IMR-90 (cell line): ENCODE measurements around the gene ANKRD11. TPM values are rescaled to one million over a fixed set of nuclear protein-coding genes. Genes with fewer than 3 reads are reported as not detected.

Experiments
- ATAC-seq: fragments of 200-7000 bp; cut with Tn5 transposase; 2 replicates; pipeline ENCODE4 v1.9.1; 2020; ENCODE audit warnings: low read depth, mild to moderate bottlenecking, moderate library complexity
- BruUV-seq: library from RNA; stranded (reverse); fragments of 400-500 nt; replicated peaks from 2 replicates; lab custom pipeline; 2021; lab: Mats Ljungman, UMichigan
- CTCF ChIA-PET: fragments of 300-600 bp; formaldehyde crosslinking; extraction: SDS; loops from one replicate; lab custom pipeline; 2021; ENCODE audit warnings: antibody characterized with exemption; lab: Yijun Ruan, JAX
- POLR2A ChIA-PET: fragments of 300-600 bp; sonication (Branson Sonifier 250); formaldehyde crosslinking; loops from one replicate; lab custom pipeline; 2022; ENCODE audit warnings: antibody characterized with exemption; ENCODE audit not compliant: unreplicated experiment; lab: Charles Lee
- DNase-seq: peaks from one replicate; pipeline ENCODE4 v3.0.0; 2013
- H2AFZ ChIP-seq: replicated peaks from 2 replicates; pipeline ENCODE3; 2013; ENCODE audit warnings: low read length, mild to moderate bottlenecking; ENCODE audit not compliant: poor library complexity
- H2AK5ac ChIP-seq: 2 replicates; pipeline ENCODE4 v1.6.1; 2013; ENCODE audit warnings: low read depth, low read length, inconsistent platforms
- H2AK9ac ChIP-seq: replicated peaks from 2 replicates; pipeline ENCODE3; 2013; ENCODE audit warnings: mild to moderate bottlenecking, low read depth, low read length, moderate library complexity; ENCODE audit not compliant: poor library complexity
- H2BK120ac ChIP-seq: 2 replicates; pipeline ENCODE4 v1.6.1; 2013; ENCODE audit warnings: low read depth, low read length, inconsistent platforms
- H2BK15ac ChIP-seq: 3 replicates; pipeline ENCODE4 v1.6.1; 2013; ENCODE audit warnings: low read depth, low read length, inconsistent platforms
- H2BK20ac ChIP-seq: 2 replicates; pipeline ENCODE4 v1.6.1; 2013; ENCODE audit warnings: low read depth, mild to moderate bottlenecking, inconsistent platforms, low read length, moderate library complexity
- H2BK5ac ChIP-seq: 2 replicates; pipeline ENCODE4 v1.6.1; 2013; ENCODE audit warnings: mild to moderate bottlenecking, low read depth, low read length, inconsistent platforms; ENCODE audit not compliant: poor library complexity, severe bottlenecking
- H3K14ac ChIP-seq: replicated peaks from 2 replicates; pipeline ENCODE4 v1.6.1; 2013; ENCODE audit warnings: low read depth, low read length, inconsistent platforms
- H3K18ac ChIP-seq: 2 replicates; pipeline ENCODE4 v1.6.1; 2013; ENCODE audit warnings: low read depth, low read length, control low read depth
- H3K23ac ChIP-seq: 2 replicates; pipeline ENCODE4 v1.6.1; 2013; ENCODE audit warnings: low read depth, low read length, inconsistent platforms
- H3K27ac ChIP-seq: 2 replicates; pipeline ENCODE4 v1.5.1; 2013; ENCODE audit warnings: mild to moderate bottlenecking, control low read depth, low read length; ENCODE audit not compliant: insufficient read depth
- H3K27me3 ChIP-seq: 2 replicates; pipeline ENCODE4 v1.6.1; 2013; ENCODE audit warnings: low read length; ENCODE audit not compliant: control insufficient read depth, insufficient read depth
- H3K36me3 ChIP-seq: 2 replicates; pipeline ENCODE4 v1.6.1; 2013; ENCODE audit warnings: low read length, mixed read lengths; ENCODE audit not compliant: control insufficient read depth, insufficient read depth
- H3K4ac ChIP-seq: 2 replicates; pipeline ENCODE4 v1.6.1; 2013; ENCODE audit warnings: low read depth, low read length, inconsistent platforms
- H3K4me1 ChIP-seq: 2 replicates; pipeline ENCODE4 v1.6.1; 2013; ENCODE audit warnings: low read length, mixed read lengths; ENCODE audit not compliant: control insufficient read depth, insufficient read depth
- H3K4me2 ChIP-seq: 2 replicates; pipeline ENCODE4 v1.6.1; 2013; ENCODE audit warnings: low read depth, mild to moderate bottlenecking, control low read depth, low read length, moderate library complexity
- H3K4me3 ChIP-seq: 2 replicates; pipeline ENCODE4 v1.5.1; 2013; ENCODE audit warnings: low read depth, mild to moderate bottlenecking, control low read depth, low read length, moderate library complexity; ENCODE audit not compliant: insufficient read depth
- H3K56ac ChIP-seq: 2 replicates; pipeline ENCODE4 v1.6.1; 2013; ENCODE audit warnings: low read length, inconsistent platforms; ENCODE audit not compliant: insufficient read depth; ENCODE audit errors: extremely low read depth
- H3K79me1 ChIP-seq, 2 experiments: 2 replicates each; pipeline ENCODE4 v1.6.1; 2013; ENCODE audit warnings: low read length in 2 of 2, inconsistent platforms in 1 of 2, low read depth in 1 of 2
- H3K9ac ChIP-seq: 2 replicates; pipeline ENCODE4 v1.6.1; 2013; ENCODE audit warnings: low read depth, low read length, control low read depth
- H3K9me1 ChIP-seq: 2 replicates; pipeline ENCODE4 v1.6.1; 2013; ENCODE audit warnings: low read length, inconsistent platforms; ENCODE audit not compliant: insufficient read depth
- H3K9me3 ChIP-seq: 2 replicates; pipeline ENCODE4 v1.6.1; 2013; ENCODE audit warnings: low read length; ENCODE audit not compliant: control insufficient read depth, insufficient read depth
- H4K20me1 ChIP-seq: 2 replicates; pipeline ENCODE4 v1.6.1; 2013; ENCODE audit warnings: low read length, inconsistent platforms; ENCODE audit not compliant: insufficient read depth
- H4K5ac ChIP-seq: 2 replicates; pipeline ENCODE4 v1.6.1; 2013; ENCODE audit warnings: mild to moderate bottlenecking, low read depth, low read length, control low read depth
- H4K8ac ChIP-seq, 2 experiments: 2 replicates each; pipeline ENCODE4 v1.6.1; 2013; ENCODE audit warnings: low read depth in 2 of 2, low read length in 2 of 2, control low read depth in 1 of 2, inconsistent platforms in 1 of 2
- H4K91ac ChIP-seq: 2 replicates; pipeline ENCODE4 v1.6.1; 2013; ENCODE audit warnings: low read depth, low read length, inconsistent platforms; ENCODE audit not compliant: insufficient read depth
- BHLHE40 ChIP-seq: fragments of 150-350 bp; IDR thresholded peaks from 2 replicates; pipeline ENCODE4 v1.6.1; 2016; ENCODE audit warnings: mild to moderate bottlenecking, low read depth, low read length
- CEBPB ChIP-seq: IDR thresholded peaks from 2 replicates; pipeline ENCODE4 v1.6.1; 2012; ENCODE audit warnings: low read depth, low read length, improper control_type of control experiment
- CHD1 ChIP-seq: IDR thresholded peaks from 2 replicates; pipeline ENCODE4 v1.6.1; 2012; ENCODE audit warnings: low read depth, low read length, improper control_type of control experiment
- CTCF ChIP-seq: conservative IDR thresholded peaks from 2 replicates; pipeline ENCODE4 v1.5.1; 2012; ENCODE audit warnings: mild to moderate bottlenecking, low read depth, low read length, improper control_type of control experiment
- ELK1 ChIP-seq: fragments of 150-350 bp; IDR thresholded peaks from 2 replicates; pipeline ENCODE4 v1.6.1; 2016; ENCODE audit warnings: low read depth, mild to moderate bottlenecking, low read length, moderate library complexity, borderline replicate concordance
- FOS ChIP-seq: fragments of 150-350 bp; IDR thresholded peaks from 2 replicates; pipeline ENCODE4 v1.6.1; 2016; ENCODE audit warnings: low read depth, low read length
- MAFK ChIP-seq: IDR thresholded peaks from 2 replicates; pipeline ENCODE4 v1.6.1; 2012; ENCODE audit warnings: low read depth, low read length, improper control_type of control experiment
- MAZ ChIP-seq: IDR thresholded peaks from 2 replicates; pipeline ENCODE4 v1.6.1; 2012; ENCODE audit warnings: low read depth, mild to moderate bottlenecking, low read length, improper control_type of control experiment, moderate library complexity, borderline replicate concordance
- MXI1 ChIP-seq: IDR thresholded peaks from 2 replicates; pipeline ENCODE4 v1.6.1; 2012; ENCODE audit warnings: low read depth, mild to moderate bottlenecking, low read length, moderate library complexity, borderline replicate concordance
- NFE2L2 ChIP-seq: fragments of 150-350 bp; IDR thresholded peaks from 2 replicates; pipeline ENCODE4 v1.6.1; 2016; ENCODE audit warnings: low read depth, mild to moderate bottlenecking, low read length
- POLR2A ChIP-seq: IDR thresholded peaks from 2 replicates; pipeline ENCODE4 v1.6.1; 2012; ENCODE audit warnings: mild to moderate bottlenecking, low read depth, low read length
- RAD21 ChIP-seq: IDR thresholded peaks from 2 replicates; pipeline ENCODE4 v1.6.1; 2012; ENCODE audit warnings: low read length, improper control_type of control experiment
- RCOR1 ChIP-seq: IDR thresholded peaks from 2 replicates; pipeline ENCODE4 v1.6.1; 2012; ENCODE audit warnings: mild to moderate bottlenecking, low read length, improper control_type of control experiment; ENCODE audit not compliant: insufficient replicate concordance
- RFX5 ChIP-seq: IDR thresholded peaks from 2 replicates; pipeline ENCODE4 v1.8.0; 2012; ENCODE audit warnings: low read depth, mild to moderate bottlenecking, low read length, moderate library complexity
- SMC3 ChIP-seq: fragments of 150-350 bp; IDR thresholded peaks from 2 replicates; pipeline ENCODE4 v1.6.1; 2016; ENCODE audit warnings: low read depth, mild to moderate bottlenecking, antibody characterized with exemption, low read length, moderate library complexity
- USF2 ChIP-seq: fragments of 150-350 bp; IDR thresholded peaks from 2 replicates; pipeline ENCODE4 v1.6.1; 2017; ENCODE audit warnings: mild to moderate bottlenecking, antibody characterized with exemption, low read length, low read depth
- WGBS, 2 experiments: methylation state at CpG; one replicate each; pipeline versions ENCODE4 v1.1.5 to v1.1.7; 2013; ENCODE audit warnings: missing lambda C conversion rate in 2 of 2; ENCODE audit not compliant: insufficient read length in 1 of 2; ENCODE audit errors: extremely low coverage in 2 of 2; 5-methylcytosine and 5-hydroxymethylcytosine counted together
- dilution Hi-C: fragments of 300-500 bp; cut with HindIII; formaldehyde crosslinking; loops from one replicate; pipeline ENCODE4 v1.14.3; 2018; ENCODE audit warnings: low sequenced_read_pairs; ENCODE audit not compliant: unreplicated experiment
- in situ Hi-C: fragments of 300-500 bp; cut with MboI; formaldehyde crosslinking; loops from 3 replicates; pipeline ENCODE4 v1.14.3; 2019; ENCODE audit warnings: low sequenced_read_pairs, inconsistent platforms, mixed read lengths
- intact Hi-C: fragments of 100-400 bp; cut with micrococcal nuclease; formaldehyde crosslinking; loops from 2 replicates; pipeline ENCODE4 v1.10.0; 2022
- polyA plus RNA-seq, 3 experiments: library from polyadenylated mRNA; depleted of rRNA; stranded (reverse); fragments of >200 nt; gene quantifications; 2 replicates each; pipeline ENCODE4 v1.2.3, GENCODE V29; 2012; ENCODE audit warnings: low replicate concordance in 1 of 3
- total RNA-seq: library from RNA; depleted of rRNA; stranded (reverse); fragments of >200 nt; gene quantifications from 2 replicates; pipeline ENCODE4 v1.2.3, GENCODE V29; 2012

Gene ANKRD11
- total and polyA plus RNA-seq, 2 of the 4 experiments (the other 2 are of a cell fraction), result 46.8 to 71.9 TPM

GRCh38 chr16:89531821-89532526 lies 41.6 kb upstream of the ANKRD11 start:
- H2BK120ac ChIP-seq, result no peak overlapping the region
- peaks cover 75% of the 10 kb centered on the region for H3K36me3 ChIP-seq
- POLR2A ChIA-PET, result no interaction called here
- no peaks in the 10 kb centered on the region for H3K9me3 ChIP-seq
- no peak overlapping the region for H4K5ac ChIP-seq
- H2AK5ac ChIP-seq, result no peak overlapping the region
- H2AK9ac ChIP-seq, result no peak overlapping the region
- H2BK15ac ChIP-seq, result no peak overlapping the region
- no peak overlapping the region for H3K23ac ChIP-seq
- no peak overlapping the region for H3K18ac ChIP-seq
- 0 out of 2 replicates have a peak, but pooled peaks cover 3% of the 10 kb centered on the region for H3K9me1 ChIP-seq
- no peak overlapping the region for H2BK5ac ChIP-seq
- in situ Hi-C loops (no loop called here), dilution Hi-C loops (no loop called here), intact Hi-C loops (no loop called here)
- H2BK20ac ChIP-seq, result no peak overlapping the region
- H3K4ac ChIP-seq, result no peak overlapping the region
- no peak for ATAC-seq
- H3K4me1 ChIP-seq, result no peaks in the 10 kb centered on the region
- BruUV-seq, result no TSS peak
- peaks cover 19% of the 10 kb centered on the region for H4K20me1 ChIP-seq
- DNase-seq, result no peak
- H3K4me2 ChIP-seq, result no peak overlapping the region
- no peak overlapping the region for H2AFZ ChIP-seq
- no peak overlapping the region for H4K91ac ChIP-seq
- no peak overlapping the region for H3K14ac ChIP-seq
- peaks cover 13 to 48% of the 10 kb centered on the region in 2 experiments for H3K79me1 ChIP-seq
- no peak overlapping the region for H4K8ac ChIP-seq
- no peak overlapping the region for H3K56ac ChIP-seq
- no peak overlapping the region for H3K4me3 ChIP-seq
- CTCF ChIA-PET, result no interaction called here
- no peak for TF ChIP-seq MXI1
- no peak for TF ChIP-seq RAD21
- no peak for TF ChIP-seq CTCF
- TF ChIP-seq CEBPB, result no peak
- TF ChIP-seq SMC3, result no peak
- no peak for TF ChIP-seq USF2
- TF ChIP-seq CHD1, result no peak
- no peak for TF ChIP-seq BHLHE40
- no peak for TF ChIP-seq NFE2L2
- no peak for TF ChIP-seq RCOR1
- TF ChIP-seq MAZ, result no peak
- TF ChIP-seq RFX5, result no peak
- TF ChIP-seq POLR2A, result no peak
- no peak for TF ChIP-seq FOS
- TF ChIP-seq MAFK, result no peak
- TF ChIP-seq ELK1, result no peak
- H3K27ac ChIP-seq, result no peak overlapping the region
- no peak overlapping the region for H3K9ac ChIP-seq
- no peaks in the 10 kb centered on the region for H3K27me3 ChIP-seq
- WGBS, 2 experiments, result 100% methylated on average over 4 of the region's 31 CpGs; no CpG with 5 or more reads in 1 of the 2 experiments
